ENCODE data around the gene PRRG3. TPM values are rescaled to one million over a fixed set of nuclear protein-coding genes. Genes with fewer than 3 reads are reported as not detected.

Gene PRRG3
- total RNA-seq, 1 experiment from 2014 or later: not detected

- RAD21 ChIA-PET (ENCODE audit: low non-redundant PET in 1 of 2, low total read pairs in 2 of 2, uncharacterized antibody in 2 of 2, unreplicated experiment in 2 of 2): no interaction called here
Observed at GRCh38 chrX:151734446-151734845, 39.2 kb downstream of the PRRG3 start, which contains the start of gene CNGA2. CNGA2 (plus strand) TSS chrX:151734746; CDS start chrX:151738484, 3,738 bp downstream.

More at GRCh38 chrX:151734446-151734845, 39.2 kb downstream of the PRRG3 start, which contains the start of gene CNGA2:
- BruUV-seq (replicated peaks): no TSS peak
- Histone ChIP-seq H3K36me3 (ENCODE audit: control insufficient read depth in 1 of 2, insufficient read depth in 2 of 2, low read length in 2 of 2) (no peaks in the 10 kb centered on the region), H3K27ac (ENCODE audit: low read depth, low read length) (no peak within 1 kb of the TSS), H3K4me3 (replicated peaks in 1 of 2; ENCODE audit: low read depth in 1 of 2, low read length in 2 of 2) (no peak within 1 kb of the TSS), H3K9me3 (ENCODE audit: control insufficient read depth in 1 of 2, insufficient read depth in 1 of 2, low read depth in 1 of 2, low read length in 2 of 2) (no peaks in the 10 kb centered on the region), H4K20me1 (ENCODE audit: insufficient read depth) (no peaks in the 10 kb centered on the region), H3K79me2 (ENCODE audit: insufficient read depth, low read length) (no peaks in the 10 kb centered on the region), H3K27me3 (ENCODE audit: insufficient read depth, low read length) (0 out of 2 replicates have a peak, but pooled peaks cover 14% of the 10 kb centered on the region), H3K9me2 (ENCODE audit: insufficient read depth) (no peaks in the 10 kb centered on the region), H3K4me1 (ENCODE audit: control insufficient read depth in 1 of 2, insufficient read depth in 2 of 2, low read length in 2 of 2) (no peaks in the 10 kb centered on the region), H2AFZ (ENCODE audit: low read depth, low read length, poor library complexity, severe bottlenecking) (no peak within 1 kb of the TSS), H3K9ac (ENCODE audit: low read length) (no peak within 1 kb of the TSS), H3K4me2 (ENCODE audit: low read length) (no peak within 1 kb of the TSS)
- DNase-seq (ENCODE audit: low read depth, low spot score) (no peak), ATAC-seq (no peak)
- ChIA-PET POLR2A (no interaction called here), CTCF (no interaction called here)
- intact Hi-C loops (cut with micrococcal nuclease): no loop called here
- TF ChIP-seq MAX (IDR thresholded peaks at IDR 0.05): no peak
- TF ChIP-seq CEBPB (IDR thresholded peaks at IDR 0.05; ENCODE audit: low read depth): no peak
- TF ChIP-seq SIN3A (IDR thresholded peaks at IDR 0.05; ENCODE audit: low read depth): no peak
- no peak for TF ChIP-seq EZH2phosphoT487 (IDR thresholded peaks at IDR 0.05; ENCODE audit: borderline replicate concordance)
- TF ChIP-seq ELF1 (IDR thresholded peaks at IDR 0.05; ENCODE audit: borderline replicate concordance, low read depth): no peak
- no peak for TF ChIP-seq RAD21 (IDR thresholded peaks at IDR 0.05; ENCODE audit: low read depth)
- no peak for TF ChIP-seq CTCF (IDR thresholded peaks at IDR 0.05 in 2 of 3, conservative IDR thresholded peaks at IDR 0.05 in 1 of 3; ENCODE audit: borderline replicate concordance in 1 of 3, insufficient read depth in 1 of 3, low read depth in 2 of 3, low read length in 2 of 3)
- TF ChIP-seq EZH2 (IDR thresholded peaks at IDR 0.05): no peak
- TF ChIP-seq SRF (IDR thresholded peaks at IDR 0.05; ENCODE audit: low read depth): no peak
- no peak for TF ChIP-seq ZFX (IDR thresholded peaks at IDR 0.05)
- no peak for TF ChIP-seq SP1 (IDR thresholded peaks at IDR 0.05; ENCODE audit: low read depth)
- TF ChIP-seq TCF7L2 (IDR thresholded peaks at IDR 0.05; ENCODE audit: borderline replicate concordance, extremely low read depth, insufficient read depth, insufficient read length): no peak
- TF ChIP-seq POLR2AphosphoS5 (IDR thresholded peaks at IDR 0.05; ENCODE audit: low read depth, low read length): no peak
- no peak for TF ChIP-seq ZNF274 (IDR thresholded peaks at IDR 0.05; ENCODE audit: low read depth, low read length)
- TF ChIP-seq YY1 (IDR thresholded peaks at IDR 0.05; ENCODE audit: extremely low read depth, insufficient replicate concordance, low read depth, low read length): no peak
